Smooth muscle cell (in vitro differentiated cells): Measurements from ENCODE around the gene TIA1. TPM values are rescaled to one million over a fixed set of nuclear protein-coding genes. Genes with fewer than 3 reads are reported as not detected.
"Not testable (repeated sequence)": the region's sequence is repeated elsewhere in the genome, so short reads cannot be mapped to it uniquely, and the experiment has no call there.

Source experiments
- DNase-seq: peaks from one replicate; lab custom pipeline; 2025; ENCODE audit not compliant: unreplicated experiment; lab: John Stamatoyannopoulos, UW
- H2AFZ ChIP-seq: fragments of 200-600 bp; sonication (generic); 2 replicates; pipeline ENCODE4 v1.6.0; 2016; ENCODE audit warnings: antibody characterized with exemption, low read depth, mild to moderate bottlenecking
- H3F3A ChIP-seq: fragments of 200-600 bp; sonication (generic); 2 replicates; pipeline ENCODE4 v1.6.0; 2017; ENCODE audit warnings: antibody characterized with exemption, low read depth
- H3K27ac ChIP-seq: fragments of 200-600 bp; sonication (generic); 2 replicates; pipeline ENCODE4 v1.5.1; 2016; ENCODE audit warnings: low read depth, mild to moderate bottlenecking
- H3K27me3 ChIP-seq: fragments of 200-600 bp; sonication (generic); 2 replicates; pipeline ENCODE4 v1.6.1; 2016; ENCODE audit warnings: low read depth, mild to moderate bottlenecking
- H3K36me3 ChIP-seq: fragments of 200-600 bp; sonication (generic); 2 replicates; pipeline ENCODE4 v1.5.1; 2016; ENCODE audit warnings: low read depth
- H3K4me1 ChIP-seq: fragments of 200-600 bp; sonication (generic); 2 replicates; pipeline ENCODE4 v1.5.1; 2016; ENCODE audit warnings: low read depth
- H3K4me2 ChIP-seq: fragments of 200-600 bp; sonication (generic); 2 replicates; pipeline ENCODE4 v1.6.0; 2016; ENCODE audit warnings: mild to moderate bottlenecking
- H3K4me3 ChIP-seq: fragments of 200-600 bp; sonication (generic); 2 replicates; pipeline ENCODE4 v1.5.1; 2016; ENCODE audit warnings: mild to moderate bottlenecking
- H3K79me2 ChIP-seq: fragments of 200-600 bp; sonication (generic); 2 replicates; pipeline ENCODE4 v1.6.0; 2016; ENCODE audit warnings: low read depth, mild to moderate bottlenecking
- H3K9ac ChIP-seq: fragments of 200-600 bp; sonication (generic); 2 replicates; pipeline ENCODE4 v1.6.0; 2016; ENCODE audit warnings: low read depth
- H3K9me3 ChIP-seq: fragments of 200-600 bp; sonication (generic); replicated peaks from 2 replicates; pipeline ENCODE4 v1.5.1; 2016; ENCODE audit warnings: low read depth
- H4K20me1 ChIP-seq: fragments of 200-600 bp; sonication (generic); 2 replicates; pipeline ENCODE4 v1.6.0; 2016; ENCODE audit warnings: low read depth
- CTCF ChIP-seq: fragments of 200-600 bp; sonication (generic); IDR thresholded peaks from 2 replicates; pipeline ENCODE4 v1.5.1; 2017; ENCODE audit warnings: borderline replicate concordance, mild to moderate bottlenecking, antibody characterized with exemption; ENCODE audit not compliant: insufficient read depth, poor library complexity, severe bottlenecking
- WGBS: methylation state at CpG from one replicate; pipeline ENCODE4 v1.1.7; 2016; ENCODE audit warnings: low lambda C conversion rate; 5-methylcytosine and 5-hydroxymethylcytosine counted together
- polyA plus RNA-seq: library from polyadenylated mRNA; unstranded; fragments of >200 nt; fragmentation: Nextera tagmentation; extraction: Ambion mirVana; gene quantifications from 2 replicates; pipeline ENCODE4 v1.2.1, GENCODE V29; 2016
- total RNA-seq: library from RNA; depleted of rRNA; stranded (reverse); fragments of >200 nt; gene quantifications from 2 replicates; pipeline ENCODE4 v1.2.3, GENCODE V29; 2014

The TIA1 gene
- total and polyA plus RNA-seq, 2 experiments from 2014 or later = 54.2 to 153 TPM

DNA sequence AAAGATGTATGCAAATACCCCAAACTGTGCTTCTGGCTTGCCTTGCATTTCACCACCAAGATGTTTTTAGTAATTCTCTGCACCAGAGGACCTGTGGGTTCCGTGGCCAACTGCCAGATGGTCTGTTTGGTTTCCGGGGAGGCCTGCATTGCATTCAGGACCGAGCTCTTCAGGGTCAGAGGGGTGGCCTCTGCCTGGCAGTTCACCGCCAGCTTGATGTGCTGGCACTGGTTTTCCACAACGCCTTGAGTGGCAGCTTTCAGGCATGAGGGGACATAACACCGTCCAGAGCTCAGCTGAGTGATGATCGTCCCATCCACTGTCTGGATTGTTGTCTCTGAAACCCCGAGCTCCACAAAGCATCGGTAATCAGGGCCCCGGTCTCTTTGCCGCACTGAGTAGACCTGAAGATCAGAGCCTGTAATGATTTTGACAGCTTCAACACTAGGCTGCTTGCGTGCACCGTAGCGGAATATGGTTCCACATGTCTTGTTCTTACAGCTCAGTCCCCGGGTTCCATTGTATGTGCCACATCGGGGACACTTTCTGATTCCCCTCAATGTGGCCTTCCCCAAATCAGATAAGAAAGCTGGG, 67.0 kb downstream of the TIA1 start:
- H2AFZ ChIP-seq = no peak overlapping the region
- no peak overlapping the region for H3K9ac ChIP-seq
- H3K4me2 ChIP-seq = no peak overlapping the region
- H4K20me1 ChIP-seq = no peaks in the 10 kb centered on the region
- WGBS = 98% methylated on average over 16 of the region's 16 CpGs
- no peaks in the 10 kb centered on the region for H3K9me3 ChIP-seq
- no peak overlapping the region for H3K27ac ChIP-seq
- no peaks in the 10 kb centered on the region for H3K36me3 ChIP-seq
- H3K4me3 ChIP-seq = no peak overlapping the region
- no peak for DNase-seq
- H3K4me1 ChIP-seq = no peaks in the 10 kb centered on the region
- no peak for TF ChIP-seq CTCF
- H3K27me3 ChIP-seq = no peaks in the 10 kb centered on the region
- no peaks in the 10 kb centered on the region for H3F3A ChIP-seq
- no peaks in the 10 kb centered on the region for H3K79me2 ChIP-seq

GRCh38 chr2:70173520-70173919, 74.9 kb downstream of the TIA1 start:
- Histone ChIP-seq H3K36me3 (peaks cover 8% of the 10 kb centered on the region), H3K79me2 (no peaks in the 10 kb centered on the region), H3K27ac (no peak overlapping the region), H2AFZ (no peak overlapping the region), H4K20me1 (no peaks in the 10 kb centered on the region), H3F3A (no peaks in the 10 kb centered on the region), H3K4me2 (no peak overlapping the region), H3K4me3 (no peak overlapping the region), H3K9ac (no peak overlapping the region), H3K27me3 (no peaks in the 10 kb centered on the region), H3K9me3 (no peaks in the 10 kb centered on the region), H3K4me1 (no peaks in the 10 kb centered on the region)
- no peak for DNase-seq
- WGBS = 84% methylated on average over 8 of the region's 8 CpGs
- TF ChIP-seq CTCF = no peak

GRCh38 chr2:70169654-70170245, 78.7 kb downstream of the TIA1 start:
- not testable (repeated sequence) for H3K4me2 ChIP-seq, H3K27me3 ChIP-seq, H3K4me1 ChIP-seq, H3K9ac ChIP-seq, H3F3A ChIP-seq, DNase-seq, H3K4me3 ChIP-seq, H2AFZ ChIP-seq, H3K79me2 ChIP-seq, H3K36me3 ChIP-seq, H3K9me3 ChIP-seq, H4K20me1 ChIP-seq, H3K27ac ChIP-seq
- WGBS = 99% methylated on average over 11 of the region's 11 CpGs

DNA sequence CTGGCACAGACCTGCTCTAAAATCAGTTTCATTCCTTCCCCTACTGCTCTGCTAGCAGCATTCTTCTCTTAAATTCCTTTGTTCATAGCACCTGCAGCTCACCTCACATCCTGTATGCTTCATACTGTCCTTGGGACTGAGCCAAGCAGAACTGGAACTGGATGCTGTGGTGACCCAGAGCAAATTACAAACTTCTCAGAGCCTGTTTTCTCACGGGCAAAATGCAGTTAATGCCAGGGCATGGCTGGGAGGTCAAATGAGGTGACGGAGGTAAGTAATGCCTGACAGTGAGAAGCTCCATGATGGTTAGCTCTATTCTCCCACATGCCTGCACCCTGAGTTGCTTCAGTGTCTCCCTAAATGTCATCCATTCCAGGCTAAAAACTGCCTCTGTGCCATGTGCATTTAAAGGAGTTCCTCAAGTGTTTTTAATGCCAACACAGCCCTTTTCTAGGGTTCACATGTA, 87.3 kb downstream of the TIA1 start:
- H3K36me3 ChIP-seq = no peaks in the 10 kb centered on the region
- H3K79me2 ChIP-seq = no peaks in the 10 kb centered on the region
- no peaks in the 10 kb centered on the region for H4K20me1 ChIP-seq
- H2AFZ ChIP-seq = no peak overlapping the region
- H3K4me3 ChIP-seq = no peak overlapping the region
- TF ChIP-seq CTCF = no peak
- H3K27ac ChIP-seq = no peak overlapping the region
- no peaks in the 10 kb centered on the region for H3K27me3 ChIP-seq
- DNase-seq = no peak
- H3K9me3 ChIP-seq = no peaks in the 10 kb centered on the region
- 98% methylated on average over 2 of the region's 2 CpGs for WGBS
- H3K4me1 ChIP-seq = no peaks in the 10 kb centered on the region
- H3F3A ChIP-seq = no peaks in the 10 kb centered on the region
- no peak overlapping the region for H3K4me2 ChIP-seq
- no peak overlapping the region for H3K9ac ChIP-seq
